Activated T-helper 1 cell treated with anti-CD3 and anti-CD28 coated beads, Interleukin-12 subunit alpha, Interleukin-12 subunit beta, Interleukin-2, Interleukin-4 antibody, amounts not matched to agents 30 ng/mL and 10 ng/mL and 1 ng/mL, durations not matched to agents 14 hours and 24 hours and 36 hours (primary cell): Measurements from ENCODE around the gene PAPPA. TPM values are rescaled to one million over a fixed set of nuclear protein-coding genes. Genes with fewer than 3 reads are reported as not detected.

Experiments used
- DNase-seq: peaks from one replicate; pipeline ENCODE4 v3.0.0; 2021; ENCODE audit warnings: low spot score
- H3K27ac Mint-ChIP-seq: one replicate; pipeline ENCODE4 v1.8.0; 2021; ENCODE audit warnings: mild to moderate bottlenecking, mixed read lengths
- H3K27me3 Mint-ChIP-seq: one replicate; pipeline ENCODE4 v1.8.0; 2022; ENCODE audit warnings: mild to moderate bottlenecking, moderate library complexity, mixed read lengths; ENCODE audit not compliant: insufficient read depth
- H3K36me3 Mint-ChIP-seq: one replicate; pipeline ENCODE4 v1.8.0; 2021; ENCODE audit warnings: low read depth, mixed read lengths
- H3K4me1 Mint-ChIP-seq: one replicate; pipeline ENCODE4 v1.8.0; 2021; ENCODE audit warnings: low read depth, mixed read lengths
- H3K4me3 Mint-ChIP-seq: one replicate; pipeline ENCODE4 v1.8.0; 2021; ENCODE audit warnings: mild to moderate bottlenecking, moderate library complexity, mixed read lengths
- H3K9me3 Mint-ChIP-seq: one replicate; pipeline ENCODE4 v1.8.0; 2021; ENCODE audit warnings: mixed read lengths
- intact Hi-C: fragments of 100-400 bp; cut with micrococcal nuclease; formaldehyde crosslinking; loops from one replicate; pipeline ENCODE4 v1.15.1; 2024
- total RNA-seq: library from RNA; stranded (reverse); gene quantifications from 2 replicates; pipeline ENCODE4 v1.2.3, GENCODE V29; 2022

PAPPA gene
- total RNA-seq, 1 donor from 2014 or later = not detected

GRCh38 chr9:116352958-116353357 is 199.4 kb downstream of the PAPPA start:
- Mint-ChIP-seq H3K4me1 (no peaks in the 10 kb centered on the region), H3K36me3 (no peaks in the 10 kb centered on the region)
- intact Hi-C loops = no loop called here

DNA sequence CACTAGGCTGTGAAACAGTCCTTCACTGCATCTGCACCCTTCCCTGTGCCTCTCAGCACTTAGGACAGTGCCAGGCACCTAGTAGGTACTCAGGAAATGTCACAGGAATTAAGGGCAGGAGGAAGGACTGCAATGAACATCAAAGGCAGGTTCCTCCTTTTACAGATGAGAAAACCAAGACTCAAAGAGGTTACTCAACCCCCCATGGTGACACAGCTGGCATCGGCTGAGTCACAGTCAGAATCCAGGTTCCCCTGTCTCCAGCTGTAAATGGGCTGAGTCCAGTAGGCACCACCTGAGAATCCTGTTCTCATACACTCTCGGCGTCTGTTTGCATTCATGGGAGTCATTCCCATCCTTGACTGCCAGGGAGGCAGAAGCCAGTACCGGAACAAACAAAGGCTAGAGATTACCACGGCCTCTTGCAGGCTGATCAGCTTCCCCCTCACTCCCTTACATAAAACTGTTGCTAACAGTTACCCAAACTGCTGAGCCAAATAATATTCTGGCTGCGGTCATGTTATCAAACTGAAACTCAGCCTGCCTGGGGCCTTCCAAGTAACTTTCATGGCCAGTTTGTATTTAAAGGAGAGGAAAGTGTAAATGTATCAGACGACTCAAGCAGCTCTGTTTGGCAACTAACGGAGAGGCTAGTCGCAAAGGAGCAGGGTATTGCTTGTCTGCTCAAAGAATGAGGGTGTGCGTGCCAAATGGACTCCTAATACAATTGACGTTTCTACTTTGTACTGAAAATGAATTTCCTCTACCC is 201.7 kb downstream of the PAPPA start:
- Mint-ChIP-seq H3K4me1 (no peaks in the 10 kb centered on the region), H3K9me3 (peaks cover 4% of the 10 kb centered on the region), H3K27ac (no peak overlapping the region), H3K4me3 (no peak overlapping the region), H3K36me3 (no peaks in the 10 kb centered on the region), H3K27me3 (no peaks in the 10 kb centered on the region)
- intact Hi-C loops = no loop called here
- no peak for DNase-seq

More at GRCh38 chr9:116352958-116353357, 199.4 kb downstream of the PAPPA start:
- Mint-ChIP-seq H3K27me3 (no peaks in the 10 kb centered on the region), H3K27ac (no peak overlapping the region), H3K4me3 (no peak overlapping the region), H3K9me3 (peaks cover 4% of the 10 kb centered on the region)
- DNase-seq = no peak

GRCh38 chr9:116358251-116358650 is 204.7 kb downstream of the PAPPA start:
- peaks cover 4% of the 10 kb centered on the region for H3K9me3 Mint-ChIP-seq
- no peaks in the 10 kb centered on the region for H3K27me3 Mint-ChIP-seq
- H3K36me3 Mint-ChIP-seq = no peaks in the 10 kb centered on the region
- intact Hi-C loops = no loop called here
- H3K27ac Mint-ChIP-seq = no peak overlapping the region
- H3K4me1 Mint-ChIP-seq = no peaks in the 10 kb centered on the region
- H3K4me3 Mint-ChIP-seq = no peak overlapping the region
- DNase-seq = no peak

- intact Hi-C loops = no loop called here
- Mint-ChIP-seq H3K4me1 (no peaks in the 10 kb centered on the region), H3K36me3 (no peaks in the 10 kb centered on the region)
Measured at GRCh38 chr9:116360016-116360415, 206.4 kb downstream of the PAPPA start.

DNA sequence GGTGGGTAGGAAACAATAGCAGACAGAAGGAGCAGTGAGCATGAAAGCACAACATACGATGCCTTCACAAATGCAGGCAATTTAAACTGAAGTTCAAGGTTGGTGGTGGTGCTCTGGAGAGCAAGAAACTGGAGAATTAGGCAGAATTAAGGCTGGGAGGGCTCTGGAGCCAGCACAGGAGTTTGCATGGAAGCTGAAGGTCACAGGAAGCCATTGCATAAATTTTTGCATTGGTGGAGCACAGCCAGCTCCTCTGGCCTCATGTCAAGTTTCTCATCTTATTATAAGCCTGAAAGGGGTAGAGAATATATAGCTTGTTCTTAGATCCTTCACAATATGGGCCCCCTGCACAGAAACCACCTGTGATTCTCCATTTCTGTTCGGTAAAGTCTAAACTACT is 207.4 kb downstream of the PAPPA start:
- Mint-ChIP-seq H3K4me1 (no peaks in the 10 kb centered on the region), H3K27ac (no peak overlapping the region), H3K9me3 (no peaks in the 10 kb centered on the region), H3K27me3 (no peaks in the 10 kb centered on the region), H3K4me3 (no peak overlapping the region), H3K36me3 (no peaks in the 10 kb centered on the region)
- intact Hi-C loops = no loop called here
- DNase-seq = no peak

More at GRCh38 chr9:116360016-116360415, 206.4 kb downstream of the PAPPA start:
- Mint-ChIP-seq H3K27me3 (no peaks in the 10 kb centered on the region), H3K4me3 (no peak overlapping the region), H3K9me3 (no peaks in the 10 kb centered on the region), H3K27ac (no peak overlapping the region)
- DNase-seq = no peak

DNA sequence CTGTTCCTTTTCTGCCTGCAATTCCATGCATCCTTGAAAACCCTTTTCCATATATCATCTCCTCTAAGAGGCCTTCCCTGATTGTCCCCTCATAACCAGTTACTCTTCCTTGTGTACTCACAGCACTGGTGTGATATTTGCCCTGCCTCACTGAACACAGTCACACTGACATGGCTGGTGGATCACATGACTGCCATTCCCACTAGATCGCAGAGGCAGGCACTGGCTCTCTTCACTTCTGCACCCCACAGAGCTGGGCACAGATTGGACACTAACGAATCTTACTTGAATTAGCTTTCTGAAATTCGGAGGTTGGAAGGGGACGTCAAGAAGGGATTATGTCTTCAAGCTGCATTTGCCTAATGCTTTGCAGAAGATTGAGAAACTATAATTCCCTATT is 208.0 kb downstream of the PAPPA start:
- Mint-ChIP-seq H3K9me3 (no peaks in the 10 kb centered on the region), H3K4me3 (no peak overlapping the region), H3K4me1 (no peaks in the 10 kb centered on the region), H3K36me3 (no peaks in the 10 kb centered on the region), H3K27me3 (no peaks in the 10 kb centered on the region), H3K27ac (no peak overlapping the region)
- intact Hi-C loops = no loop called here
- no peak for DNase-seq

GRCh38 chr9:116362493-116362892 is 208.9 kb downstream of the PAPPA start:
- no peak for DNase-seq
- Mint-ChIP-seq H3K4me1 (no peaks in the 10 kb centered on the region), H3K9me3 (no peaks in the 10 kb centered on the region), H3K4me3 (no peak overlapping the region), H3K27ac (no peak overlapping the region), H3K27me3 (no peaks in the 10 kb centered on the region), H3K36me3 (no peaks in the 10 kb centered on the region)
- intact Hi-C loops = no loop called here

GRCh38 chr9:116365056-116365471 is 211.5 kb downstream of the PAPPA start:
- intact Hi-C loops = no loop called here
- Mint-ChIP-seq H3K9me3 (no peaks in the 10 kb centered on the region), H3K27ac (no peak overlapping the region), H3K4me3 (no peak overlapping the region), H3K4me1 (no peaks in the 10 kb centered on the region), H3K36me3 (no peaks in the 10 kb centered on the region), H3K27me3 (no peaks in the 10 kb centered on the region)
- no peak for DNase-seq

DNA sequence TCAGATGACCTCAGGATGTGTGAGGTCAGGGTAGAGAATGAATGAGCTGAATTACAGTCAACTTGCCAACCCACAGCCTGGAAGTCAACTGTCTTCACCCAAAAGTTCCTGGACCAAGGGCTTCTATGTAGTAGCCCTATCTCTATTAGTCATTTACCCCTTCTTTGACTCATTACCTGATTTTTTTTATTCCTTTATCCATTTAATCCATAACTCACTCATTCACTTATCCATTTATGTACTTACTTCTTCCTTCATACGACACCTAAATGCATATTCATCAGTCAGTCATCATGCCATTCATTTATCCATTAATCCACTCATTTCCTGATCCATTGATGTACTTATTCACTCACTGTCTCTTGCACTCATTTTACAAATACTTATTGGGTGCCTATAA is 212.7 kb downstream of the PAPPA start:
- Mint-ChIP-seq H3K27ac (no peak overlapping the region), H3K4me1 (no peaks in the 10 kb centered on the region), H3K27me3 (no peaks in the 10 kb centered on the region), H3K9me3 (no peaks in the 10 kb centered on the region), H3K36me3 (no peaks in the 10 kb centered on the region), H3K4me3 (no peak overlapping the region)
- intact Hi-C loops = no loop called here
- no peak for DNase-seq

DNA sequence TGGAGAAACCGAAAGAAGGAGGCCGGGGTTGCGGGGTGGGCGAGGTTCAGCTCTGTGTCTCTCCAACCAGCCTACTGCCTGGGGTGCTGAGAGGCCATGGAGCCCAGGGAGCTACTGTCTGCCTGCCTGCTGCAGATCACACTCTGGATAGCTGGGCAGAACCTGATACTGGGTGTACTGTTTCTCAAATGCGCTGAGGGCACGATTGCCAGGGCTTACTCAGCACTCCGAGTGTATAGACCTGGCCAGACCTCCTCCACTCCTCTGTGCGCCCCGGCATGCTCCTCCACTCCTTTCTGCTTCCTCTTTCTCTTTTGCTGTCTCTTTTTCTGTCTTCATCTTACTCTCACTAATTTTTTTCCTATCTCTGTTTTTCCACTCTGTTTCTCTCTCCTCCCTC is 215.1 kb downstream of the PAPPA start:
- H3K4me1 Mint-ChIP-seq = no peaks in the 10 kb centered on the region

DNA sequence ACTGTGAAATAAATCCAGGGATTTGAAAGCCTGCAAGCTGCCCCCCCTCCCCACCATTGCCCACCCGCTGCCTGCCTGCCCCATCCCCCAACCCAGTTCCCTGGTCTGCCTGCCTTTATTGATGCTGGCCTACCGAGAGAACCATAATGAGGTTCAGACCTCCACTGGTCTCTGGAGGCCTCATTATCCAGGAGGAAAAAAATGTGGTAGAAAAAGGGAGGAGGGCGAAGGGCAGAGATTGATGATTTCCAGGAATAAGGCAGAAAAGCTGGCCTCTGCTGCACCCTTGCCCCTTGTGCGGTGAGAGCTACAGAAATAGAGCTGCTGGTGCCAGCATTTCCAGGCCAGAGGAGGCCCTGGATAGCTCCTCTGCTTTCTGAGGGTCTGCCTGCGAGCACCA is 216.1 kb downstream of the PAPPA start:
- no peak overlapping the region for H3K27ac Mint-ChIP-seq
- no peak for DNase-seq
- H3K4me1 Mint-ChIP-seq = no peaks in the 10 kb centered on the region
- no peaks in the 10 kb centered on the region for H3K36me3 Mint-ChIP-seq
- intact Hi-C loops = no loop called here
- no peaks in the 10 kb centered on the region for H3K9me3 Mint-ChIP-seq
- no peaks in the 10 kb centered on the region for H3K27me3 Mint-ChIP-seq
- H3K4me3 Mint-ChIP-seq = no peak overlapping the region

More for the DNA sequence above, 215.1 kb downstream of the PAPPA start:
- Mint-ChIP-seq H3K27me3 (no peaks in the 10 kb centered on the region), H3K27ac (no peak overlapping the region), H3K9me3 (no peaks in the 10 kb centered on the region), H3K4me3 (no peak overlapping the region), H3K36me3 (no peaks in the 10 kb centered on the region)
- intact Hi-C loops = no loop called here
- no peak for DNase-seq

- H3K9me3 Mint-ChIP-seq = peaks cover 5% of the 10 kb centered on the region
- no peaks in the 10 kb centered on the region for H3K36me3 Mint-ChIP-seq
- no peak for DNase-seq
- no peak overlapping the region for H3K4me3 Mint-ChIP-seq
- no peaks in the 10 kb centered on the region for H3K4me1 Mint-ChIP-seq
- intact Hi-C loops = no loop called here
- no peak overlapping the region for H3K27ac Mint-ChIP-seq
- no peaks in the 10 kb centered on the region for H3K27me3 Mint-ChIP-seq
Measured at GRCh38 chr9:116370556-116370955, 217.0 kb downstream of the PAPPA start.

GRCh38 chr9:116372081-116372673 is 218.6 kb downstream of the PAPPA start:
- intact Hi-C loops = no loop called here
- no peak for DNase-seq

More at GRCh38 chr9:116372081-116372673, 218.6 kb downstream of the PAPPA start:
- Mint-ChIP-seq H3K27ac (no peak overlapping the region), H3K27me3 (no peaks in the 10 kb centered on the region), H3K4me3 (no peak overlapping the region), H3K4me1 (no peaks in the 10 kb centered on the region), H3K9me3 (peaks cover 5% of the 10 kb centered on the region), H3K36me3 (no peaks in the 10 kb centered on the region)
